Measurements from ENCODE around the gene HOXD12.

HOXD12 gene

DNA sequence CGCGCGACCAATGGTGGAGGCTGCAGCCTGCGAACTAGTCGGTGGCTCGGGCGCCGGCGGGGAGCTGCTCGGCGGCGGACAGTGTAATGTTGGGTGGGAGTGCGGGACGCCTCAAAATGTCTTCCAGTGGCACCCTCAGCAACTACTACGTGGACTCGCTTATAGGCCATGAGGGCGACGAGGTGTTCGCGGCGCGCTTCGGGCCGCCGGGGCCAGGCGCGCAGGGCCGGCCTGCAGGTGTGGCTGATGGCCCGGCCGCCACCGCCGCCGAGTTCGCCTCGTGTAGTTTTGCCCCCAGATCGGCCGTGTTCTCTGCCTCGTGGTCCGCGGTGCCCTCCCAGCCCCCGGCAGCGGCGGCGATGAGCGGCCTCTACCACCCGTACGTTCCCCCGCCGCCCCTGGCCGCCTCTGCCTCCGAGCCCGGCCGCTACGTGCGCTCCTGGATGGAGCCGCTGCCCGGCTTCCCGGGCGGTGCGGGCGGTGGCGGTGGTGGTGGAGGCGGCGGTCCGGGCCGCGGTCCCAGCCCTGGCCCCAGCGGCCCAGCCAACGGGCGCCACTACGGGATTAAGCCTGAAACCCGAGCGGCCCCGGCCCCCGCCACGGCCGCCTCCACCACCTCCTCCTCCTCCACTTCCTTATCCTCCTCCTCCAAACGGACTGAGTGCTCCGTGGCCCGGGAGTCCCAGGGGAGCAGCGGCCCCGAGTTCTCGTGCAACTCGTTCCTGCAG lies 23.3 kb downstream of the HOXD12 start, which contains the start of gene HOXD9:
Gene HOXD9 (plus strand): TSS at position 37 of the 728 bp plus-strand sequence. CDS start 50 bp downstream, at position 87.
- DNase-seq: no peak

DNA sequence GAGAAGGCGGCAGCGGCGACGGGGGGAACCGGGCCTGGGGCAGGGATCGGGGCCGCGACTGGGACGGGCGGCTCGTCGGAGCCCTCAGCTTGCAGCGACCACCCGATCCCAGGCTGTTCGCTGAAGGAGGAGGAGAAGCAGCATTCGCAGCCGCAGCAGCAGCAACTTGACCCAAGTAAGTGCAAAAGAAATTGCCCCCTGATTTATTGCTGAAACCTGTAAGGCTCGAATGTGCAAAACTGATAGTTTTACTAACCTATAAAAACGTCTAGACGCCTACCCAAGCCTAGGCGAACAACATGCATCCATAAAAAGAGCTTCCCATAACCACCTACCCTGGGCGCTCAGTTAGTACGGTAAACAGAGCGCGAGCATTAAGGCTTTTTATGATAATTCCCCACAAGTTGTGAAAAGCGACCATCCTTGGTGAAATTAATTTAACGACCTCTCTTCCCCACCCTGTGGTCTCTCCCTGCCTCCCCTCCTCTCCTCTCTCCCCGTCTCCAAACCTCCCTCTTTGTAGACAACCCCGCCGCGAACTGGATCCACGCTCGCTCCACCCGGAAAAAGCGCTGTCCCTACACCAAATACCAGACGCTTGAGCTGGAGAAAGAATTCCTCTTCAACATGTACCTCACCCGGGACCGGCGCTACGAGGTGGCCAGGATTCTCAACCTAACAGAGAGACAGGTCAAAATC lies 24.0 kb downstream of the HOXD12 start:
- no peak for DNase-seq

DNA sequence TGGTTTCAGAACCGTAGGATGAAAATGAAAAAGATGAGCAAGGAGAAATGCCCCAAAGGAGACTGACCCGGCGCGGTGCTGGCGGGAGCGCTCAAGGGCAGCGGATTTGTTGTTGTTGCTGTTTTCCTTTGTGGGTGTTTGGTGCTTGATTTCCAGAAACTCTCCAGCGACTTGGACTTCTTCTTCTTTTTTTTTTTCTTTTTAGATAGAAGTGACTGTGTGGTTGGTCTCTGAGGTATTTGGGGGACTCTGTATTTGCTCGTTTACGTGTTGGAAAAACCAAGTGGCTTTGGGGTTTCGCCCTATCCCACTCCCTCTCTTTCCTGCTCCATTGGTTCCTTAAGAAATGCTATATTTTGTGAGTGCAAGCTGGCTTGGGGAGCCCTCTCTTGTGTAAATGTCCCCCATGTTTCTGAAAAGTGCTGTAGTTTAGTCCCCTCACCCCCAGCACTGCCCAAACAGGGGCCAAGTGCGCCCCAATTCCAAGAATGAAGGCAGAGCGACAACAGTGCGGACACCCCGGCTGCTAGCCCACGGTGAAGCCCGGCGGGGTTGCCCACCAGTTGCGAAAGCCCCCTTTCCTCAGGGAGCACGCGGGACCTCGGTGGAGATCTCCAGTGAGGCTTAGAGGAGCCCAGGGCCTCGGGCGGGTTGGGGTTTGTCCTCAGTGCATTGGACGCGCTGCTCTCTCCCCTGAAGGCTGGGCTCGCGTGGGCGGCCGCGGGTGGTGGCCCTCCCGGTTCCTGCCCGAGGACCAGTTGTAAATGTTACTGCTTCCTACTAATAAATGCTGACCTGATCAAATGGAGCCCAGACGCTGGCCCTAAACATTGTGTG lies 24.7 kb downstream of the HOXD12 start:
- DNase-seq: no peak

DNA sequence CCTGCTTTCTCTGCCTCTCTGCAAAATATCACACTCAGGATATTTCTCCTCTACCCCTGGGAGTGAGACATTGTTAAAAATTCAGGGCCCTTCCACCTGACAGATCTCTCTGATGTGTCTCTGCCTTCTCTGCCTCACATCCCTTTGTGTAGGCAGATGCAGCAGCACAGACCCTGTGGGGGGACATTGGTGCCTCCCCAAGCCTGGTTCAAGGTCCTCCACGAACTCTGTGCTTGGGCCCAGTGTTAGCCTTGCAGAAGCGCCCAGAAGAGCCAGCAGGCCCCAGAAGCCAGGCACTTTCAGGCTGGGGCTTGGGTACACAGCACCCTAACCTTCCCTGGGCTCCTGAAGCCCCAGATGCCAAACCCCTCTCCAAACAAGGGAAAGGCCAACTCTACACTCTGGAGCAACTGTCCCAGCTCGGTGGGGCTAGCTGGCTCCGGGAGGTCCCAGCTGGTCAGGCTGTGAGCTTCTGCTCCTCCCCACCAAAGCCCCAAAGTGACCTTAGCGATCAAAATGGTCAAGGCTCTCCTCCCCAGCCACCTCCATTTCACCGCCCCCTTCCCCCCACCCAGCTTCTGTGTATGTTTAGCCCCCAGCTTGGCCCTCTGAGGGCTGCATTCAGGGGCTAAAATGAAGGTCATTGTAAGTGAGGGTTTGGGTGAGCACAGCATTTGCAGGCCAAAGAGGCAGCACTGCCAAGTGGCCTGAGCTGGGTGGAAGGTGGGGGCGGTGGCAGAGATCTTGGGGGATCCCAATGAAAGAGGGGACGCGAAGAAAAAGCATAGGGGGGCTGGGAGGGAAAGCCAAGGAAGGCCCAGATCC lies 25.6 kb downstream of the HOXD12 start:
- DNase-seq: no peak

- no peak for DNase-seq
Measured at GRCh38 chr2:176125772-176126054, 26.1 kb downstream of the HOXD12 start.

DNA sequence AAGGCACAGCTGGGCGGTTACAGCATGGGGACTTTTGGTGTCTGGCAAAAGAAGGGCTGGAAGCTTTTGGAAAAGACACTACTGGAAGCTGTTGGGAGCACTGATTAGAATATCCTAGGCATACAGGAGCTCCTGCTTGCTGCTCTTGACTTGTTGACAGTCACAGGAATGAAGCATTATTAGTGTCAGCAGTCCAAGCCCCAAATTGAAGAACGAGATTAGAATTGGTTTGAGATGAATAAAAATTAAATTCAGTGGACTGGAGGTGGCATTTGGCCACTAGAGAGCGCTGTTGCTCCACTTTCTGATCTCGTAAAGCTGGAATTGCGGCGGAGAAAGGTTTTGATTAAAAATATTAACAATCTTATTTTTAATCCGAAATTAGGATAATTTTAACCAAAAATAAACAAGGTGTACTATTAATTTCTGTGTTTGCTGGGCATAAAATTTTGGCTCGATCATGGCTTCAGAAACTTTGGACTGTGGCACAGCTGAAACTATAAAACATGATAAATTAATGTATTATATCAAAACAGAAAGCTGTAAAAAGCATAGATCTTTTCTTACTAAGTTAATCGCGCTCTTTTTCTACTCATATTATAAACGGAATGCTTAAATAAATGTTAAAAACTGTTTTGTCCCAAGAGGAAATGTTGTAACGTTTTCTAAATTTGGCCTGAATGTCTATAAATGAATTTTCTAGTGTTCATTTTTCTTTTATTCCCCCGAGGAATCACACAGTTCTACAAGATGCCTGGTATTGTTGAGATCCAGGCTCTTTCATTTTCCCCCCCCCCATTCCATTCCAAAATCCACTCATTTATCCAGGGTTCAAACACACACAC lies 27.6 kb downstream of the HOXD12 start:
- DNase-seq: peak; percentile 18

DNA sequence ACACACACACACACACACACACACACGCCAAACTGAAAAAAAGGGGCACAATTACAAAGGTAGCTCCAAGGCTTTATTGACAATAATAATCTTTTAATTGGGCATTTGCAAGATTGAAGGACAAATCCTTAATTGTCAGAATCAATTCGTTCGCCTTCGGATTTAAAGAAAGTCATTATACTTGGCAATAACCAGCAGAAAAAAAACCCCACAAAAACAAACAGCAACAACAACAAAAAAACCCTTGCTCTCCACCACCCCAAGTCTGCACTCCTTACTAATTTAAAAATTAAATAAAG lies 28.1 kb downstream of the HOXD12 start:
- no peak for DNase-seq

- DNase-seq: no peak
Measured at GRCh38 chr2:176128172-176128981, 28.8 kb downstream of the HOXD12 start.

DNA sequence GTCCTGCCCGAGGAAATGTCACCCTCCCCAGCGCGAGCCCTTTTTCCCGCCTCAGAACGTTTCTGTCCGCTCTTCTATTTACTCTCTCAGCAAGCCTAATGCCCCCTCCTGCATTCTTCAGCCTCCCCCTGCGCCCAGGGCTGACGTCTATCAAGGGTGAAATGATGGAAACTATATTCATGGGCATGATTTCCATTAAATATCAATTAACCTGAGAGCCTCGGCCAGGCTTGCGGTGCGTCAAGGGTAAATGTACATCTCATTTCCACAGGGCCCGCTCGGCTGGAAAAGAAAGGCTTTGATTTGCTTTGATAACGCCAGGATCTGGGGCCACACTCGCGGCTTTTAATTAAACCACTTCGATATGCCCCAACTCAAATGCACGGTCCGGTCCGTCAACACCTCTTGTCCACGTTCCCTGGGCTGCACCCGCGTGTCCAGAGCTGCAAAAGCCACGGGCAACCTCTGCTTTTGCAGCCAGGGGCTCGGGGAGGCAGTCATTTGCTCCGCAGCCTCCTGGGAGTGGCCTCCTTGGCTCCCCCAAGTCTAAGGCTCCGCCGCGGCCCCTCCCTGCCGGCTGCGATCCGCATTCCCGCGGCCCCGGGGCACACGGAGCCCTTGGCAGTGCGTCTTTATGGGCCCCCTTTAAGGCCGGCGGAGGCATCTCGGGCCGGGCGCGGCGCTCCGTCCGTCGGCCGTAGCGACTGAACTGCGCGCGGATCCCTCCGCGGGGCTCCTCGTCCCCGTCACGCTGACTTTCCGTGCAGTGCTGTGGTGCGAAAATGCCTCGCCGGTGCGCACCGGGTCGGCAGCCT lies 29.6 kb downstream of the HOXD12 start, which contains the start of gene HOXD8:
Gene HOXD8 (plus strand): TSS at position 724 of the 815 bp plus-strand sequence. CDS start 662 bp downstream, outside the sequence.
- peak; percentile 72 for DNase-seq

- no peak for DNase-seq
Measured at GRCh38 chr2:176129813-176130146, 30.2 kb downstream of the HOXD12 start.

DNA sequence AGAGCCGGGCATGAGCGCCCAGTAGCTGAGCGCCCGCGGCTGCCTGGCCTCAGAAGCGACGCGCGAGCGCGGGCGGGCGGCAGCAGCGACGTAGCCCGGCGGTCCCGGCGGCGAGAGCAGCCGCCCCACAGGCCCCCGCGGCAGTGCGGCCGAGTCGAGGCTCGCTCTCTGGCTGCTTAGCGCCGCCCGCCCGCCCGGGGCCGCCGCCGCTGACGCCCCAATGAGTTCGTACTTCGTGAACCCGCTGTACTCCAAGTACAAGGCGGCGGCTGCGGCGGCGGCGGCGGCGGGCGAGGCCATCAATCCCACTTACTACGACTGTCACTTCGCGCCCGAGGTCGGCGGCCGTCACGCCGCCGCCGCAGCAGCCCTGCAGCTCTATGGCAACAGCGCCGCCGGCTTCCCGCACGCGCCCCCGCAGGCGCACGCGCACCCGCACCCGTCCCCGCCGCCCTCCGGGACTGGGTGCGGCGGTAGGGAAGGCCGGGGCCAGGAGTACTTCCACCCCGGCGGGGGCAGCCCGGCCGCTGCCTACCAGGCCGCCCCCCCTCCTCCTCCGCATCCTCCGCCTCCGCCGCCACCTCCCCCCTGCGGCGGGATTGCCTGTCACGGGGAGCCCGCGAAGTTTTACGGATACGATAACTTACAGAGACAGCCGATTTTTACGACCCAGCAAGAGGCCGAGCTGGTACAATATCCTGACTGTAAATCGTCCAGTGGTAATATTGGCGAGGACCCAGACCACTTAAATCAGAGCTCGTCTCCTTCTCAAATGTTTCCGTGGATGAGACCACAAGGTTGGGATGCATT lies 30.8 kb downstream of the HOXD12 start:
- DNase-seq: peak; percentile 35

- no peak for DNase-seq
Measured at GRCh38 chr2:176130957-176131847, 31.6 kb downstream of the HOXD12 start.

DNA sequence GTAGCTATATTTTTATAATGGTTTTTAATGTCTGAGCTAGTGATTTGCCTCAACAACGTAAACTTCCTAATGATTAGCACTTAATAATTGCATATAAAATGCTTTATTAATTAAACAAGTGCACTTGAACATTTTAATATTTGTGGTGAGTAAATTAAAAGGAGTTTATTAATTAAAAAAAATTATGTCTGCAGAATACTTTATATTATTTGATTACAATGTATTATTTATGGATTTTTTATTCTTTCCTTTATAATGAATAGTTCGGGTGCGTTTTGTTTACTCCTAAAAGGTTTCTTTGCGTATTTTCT lies 32.2 kb downstream of the HOXD12 start:
- no peak for DNase-seq

DNA sequence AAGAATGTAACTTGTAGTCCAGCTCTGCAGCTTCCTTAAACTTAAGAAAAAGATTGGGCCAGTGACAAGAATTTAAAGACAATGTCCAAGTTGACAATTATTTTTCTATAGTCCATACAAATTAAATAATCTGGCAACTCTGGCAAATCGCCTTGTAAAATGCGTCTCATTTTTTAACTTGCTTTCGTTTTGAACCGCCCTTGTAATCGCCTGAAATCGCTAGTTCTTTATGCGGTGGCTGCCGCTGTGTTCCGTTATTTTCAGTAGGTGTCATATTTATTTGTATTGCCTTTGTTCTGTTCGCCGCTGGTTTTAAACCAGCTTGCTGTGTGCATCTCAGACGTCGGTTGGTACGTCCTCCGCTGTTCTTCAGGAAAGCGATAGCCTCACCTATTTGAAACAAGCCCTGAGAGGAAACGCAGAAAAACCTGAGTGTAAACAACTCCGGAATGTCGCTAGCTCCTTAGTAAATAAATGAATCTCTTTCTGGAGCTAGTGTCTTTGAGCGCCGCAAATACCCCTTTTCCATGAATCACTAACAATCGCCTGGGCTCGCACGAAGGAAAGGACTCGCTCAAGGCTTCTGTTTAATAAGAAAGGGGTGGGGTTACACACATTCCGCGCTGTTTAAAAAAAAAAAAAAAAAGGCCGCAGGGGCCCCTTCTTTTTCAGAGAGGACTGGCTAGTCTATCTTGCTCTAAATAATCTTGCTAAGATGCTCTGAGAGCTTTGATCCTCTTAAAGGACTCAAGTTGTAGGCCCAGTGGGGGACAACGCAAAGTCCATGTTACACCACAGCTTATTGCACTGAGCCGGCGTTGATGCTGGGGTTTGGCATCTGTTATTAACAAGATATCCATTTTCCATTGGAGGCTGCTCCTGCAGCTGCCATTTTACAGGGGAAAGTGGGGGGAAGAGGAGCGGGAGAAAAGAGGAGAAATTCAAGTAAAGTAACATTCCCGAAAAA lies 32.9 kb downstream of the HOXD12 start:
- no peak for DNase-seq

DNA sequence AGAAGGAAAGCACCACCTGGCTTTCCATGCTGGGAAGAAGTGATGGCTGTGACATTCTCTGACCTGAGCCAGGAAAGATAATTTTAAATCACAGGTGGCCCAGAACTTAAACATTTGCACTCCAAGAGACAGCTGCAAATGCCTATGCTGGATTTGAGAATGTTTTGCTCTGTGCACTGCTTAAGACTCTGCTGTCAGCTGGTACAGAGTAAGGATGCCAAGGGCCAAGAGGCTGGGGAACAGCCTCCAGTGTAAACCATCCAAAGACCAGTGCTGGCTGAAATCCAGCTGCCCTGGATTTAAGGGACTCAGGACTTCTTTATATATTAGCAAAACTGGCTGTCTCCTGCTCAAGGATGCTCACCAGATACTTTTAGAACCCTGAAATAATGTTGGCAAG lies 33.8 kb downstream of the HOXD12 start:
- peak; percentile 26 for DNase-seq

GRCh38 chr2:176134035-176134434 lies 34.4 kb downstream of the HOXD12 start:
- DNase-seq: no peak

- peak; percentile 57 for DNase-seq
Measured at GRCh38 chr2:176135035-176135440, 35.4 kb downstream of the HOXD12 start.
